CD14-positive monocyte (primary cell): ENCODE data around the gene SLC24A3. TPM values are rescaled to one million over a fixed set of nuclear protein-coding genes. Genes with fewer than 3 reads are reported as not detected.

Source experiments
- DNase-seq, 3 donors: peaks; one replicate each; pipeline ENCODE4 v3.0.0-alpha.2; 2011 to 2022
- H2AFZ ChIP-seq: 2 replicates; pipeline ENCODE4 v1.6.0; 2012; ENCODE audit warnings: mild to moderate bottlenecking, low read depth, low read length, inconsistent platforms; ENCODE audit not compliant: insufficient read depth, poor library complexity, severe bottlenecking
- H3K27ac ChIP-seq, 2 donors: 1 replicate in 1 of 2; 2 replicates in 1 of 2; pipeline ENCODE4 v1.5.1; 2012 to 2013; ENCODE audit warnings: low read length in 2 of 2, control low read depth in 1 of 2, inconsistent platforms in 1 of 2, low read depth in 1 of 2, mild to moderate bottlenecking in 1 of 2
- H3K27me3 ChIP-seq, 2 donors: one replicate each; pipeline versions ENCODE4 v1.6.0 to v1.6.1; 2011 to 2013; ENCODE audit warnings: low read length in 2 of 2; ENCODE audit not compliant: control insufficient read depth in 2 of 2, insufficient read depth in 2 of 2
- H3K36me3 ChIP-seq, 2 donors: replicated peaks in 1 of 2; 1 replicate in 1 of 2; 2 replicates in 1 of 2; pipeline versions ENCODE4 v1.5.1 to v1.6.1; 2012 to 2013; ENCODE audit warnings: low read length in 2 of 2, control low read depth in 1 of 2, inconsistent platforms in 1 of 2, mild to moderate bottlenecking in 1 of 2; ENCODE audit not compliant: insufficient read depth in 2 of 2, control insufficient read depth in 1 of 2
- H3K4me1 ChIP-seq, 2 donors: 1 replicate in 1 of 2; 2 replicates in 1 of 2; pipeline versions ENCODE4 v1.5.1 to v1.6.1; 2012 to 2013; ENCODE audit warnings: low read length in 2 of 2, control low read depth in 1 of 2, inconsistent platforms in 1 of 2, mild to moderate bottlenecking in 1 of 2, moderate library complexity in 1 of 2; ENCODE audit not compliant: insufficient read depth in 2 of 2, control insufficient read depth in 1 of 2
- H3K4me2 ChIP-seq: replicated peaks from 2 replicates; pipeline ENCODE3; 2012; ENCODE audit warnings: low read length, moderate library complexity, mild to moderate bottlenecking; ENCODE audit not compliant: poor library complexity, severe bottlenecking; ENCODE audit errors: extremely low read depth
- H3K4me3 ChIP-seq, 3 experiments: fragments of 200-600 bp in 1 of 3; sonication (generic) in 1 of 3; replicated peaks in 1 of 3; 1 replicate in 2 of 3; 2 replicates in 1 of 3; pipeline ENCODE4 v1.5.1; 2011 to 2013; ENCODE audit warnings: low read length in 3 of 3, mild to moderate bottlenecking in 3 of 3, control low read depth in 2 of 3, low read depth in 2 of 3, inconsistent platforms in 1 of 3, moderate library complexity in 1 of 3
- H3K79me2 ChIP-seq: 2 replicates; pipeline ENCODE4 v1.6.0; 2012; ENCODE audit warnings: mild to moderate bottlenecking, control low read depth, inconsistent platforms, low read length, moderate library complexity; ENCODE audit not compliant: insufficient read depth
- H3K9ac ChIP-seq: 2 replicates; pipeline ENCODE4 v1.6.0; 2017; ENCODE audit warnings: low read length, mild to moderate bottlenecking; ENCODE audit not compliant: insufficient read depth, poor library complexity, severe bottlenecking
- H3K9me3 ChIP-seq, 2 donors: replicated peaks in 1 of 2; 1 replicate in 1 of 2; 2 replicates in 1 of 2; pipeline versions ENCODE4 v1.5.1 to v1.6.1; 2012 to 2013; ENCODE audit warnings: low read length in 2 of 2, control low read depth in 1 of 2; ENCODE audit not compliant: control insufficient read depth in 1 of 2, insufficient read depth in 1 of 2
- H4K20me1 ChIP-seq: 2 replicates; pipeline ENCODE4 v1.6.0; 2012; ENCODE audit warnings: mild to moderate bottlenecking, low read length, control low read depth, moderate library complexity; ENCODE audit not compliant: insufficient read depth
- H3K27ac Mint-ChIP-seq, 7 donors: one replicate each; pipeline ENCODE4 v1.8.0; 2020; ENCODE audit warnings: mild to moderate bottlenecking in 7 of 7, mixed read lengths in 7 of 7, moderate library complexity in 6 of 7, inconsistent platforms in 2 of 7
- H3K27me3 Mint-ChIP-seq, 3 donors: one replicate each; pipeline ENCODE4 v1.8.0; 2021 to 2022; ENCODE audit warnings: low read depth in 3 of 3, mild to moderate bottlenecking in 3 of 3, mixed read lengths in 3 of 3, moderate library complexity in 3 of 3, inconsistent platforms in 1 of 3
- H3K36me3 Mint-ChIP-seq, 2 donors: one replicate each; pipeline ENCODE4 v1.8.0; 2020; ENCODE audit warnings: mixed read lengths in 2 of 2, inconsistent platforms in 1 of 2, mild to moderate bottlenecking in 1 of 2
- H3K4me1 Mint-ChIP-seq: one replicate; pipeline ENCODE4 v1.8.0; 2020; ENCODE audit warnings: mild to moderate bottlenecking, mixed read lengths
- H3K4me3 Mint-ChIP-seq, 2 donors: one replicate each; pipeline ENCODE4 v1.8.0; 2020; ENCODE audit warnings: mild to moderate bottlenecking in 2 of 2, mixed read lengths in 2 of 2, moderate library complexity in 1 of 2
- H3K9me3 Mint-ChIP-seq, 7 donors: one replicate each; pipeline ENCODE4 v1.8.0; 2020 to 2022; ENCODE audit warnings: mixed read lengths in 7 of 7, mild to moderate bottlenecking in 6 of 7, moderate library complexity in 6 of 7, inconsistent platforms in 2 of 7
- WGBS: methylation state at CpG from one replicate; pipeline ENCODE4 v1.1.5; 2013; ENCODE audit warnings: missing lambda C conversion rate; ENCODE audit not compliant: insufficient coverage; 5-methylcytosine and 5-hydroxymethylcytosine counted together
- intact Hi-C, 2 donors: fragments of 100-400 bp; cut with micrococcal nuclease; formaldehyde crosslinking; loops; one replicate each; pipeline versions ENCODE4 v1.15.0 to v1.15.1; 2023
- polyA plus RNA-seq, 3 donors: library from polyadenylated mRNA; depleted of rRNA in 1 of 3; unstranded in 2 of 3; stranded (reverse) in 1 of 3; fragments of 300-500 nt in 2 of 3; fragments of >200 nt in 1 of 3; fragmentation: Illumina TruSeq in 2 of 3; gene quantifications; 1 replicate in 2 of 3; 2 replicates in 1 of 3; pipeline ENCODE4 v1.2.3, GENCODE V29; 2012 to 2021
- TF ChIP-seq, protein P1 (sequence below): fragments of 200-600 bp; IDR thresholded peaks from one replicate; pipeline ENCODE4 v1.8.0; 2022; ENCODE audit warnings: antibody characterized with exemption, mild to moderate bottlenecking

SLC24A3 gene
- polyA plus RNA-seq, 3 donors, result 0.04 to 0.08 TPM; not detected in 1

DNA sequence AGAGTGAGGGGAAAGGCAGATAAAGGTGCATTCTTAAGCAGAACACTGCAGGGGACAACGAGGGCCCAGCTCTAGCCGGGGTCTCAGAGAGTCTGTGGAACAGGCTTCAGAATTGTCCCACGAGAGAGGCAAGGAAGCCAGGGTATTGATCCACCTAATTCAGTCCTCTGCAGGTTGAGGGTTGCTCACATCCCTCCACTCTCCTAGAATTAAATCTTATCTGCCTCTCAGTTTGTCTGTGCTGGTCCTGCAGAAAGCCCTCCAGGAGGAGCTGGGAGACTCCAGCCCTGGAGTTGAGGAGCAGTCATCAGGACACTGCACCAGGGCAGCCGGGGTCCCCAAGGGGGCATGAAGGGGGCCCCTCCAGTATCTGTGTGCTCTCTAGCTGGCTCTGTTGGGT, 39.1 kb downstream of the SLC24A3 start:
- Mint-ChIP-seq H3K27ac (peak overlapping the region in 5 of 7 donors; percentile 30 to 94 (median 85)), H3K36me3 (peaks cover 0 to 2% of the 10 kb centered on the region in 2 donors), H3K9me3 (peaks cover 0 to 2% (median 0%) of the 10 kb centered on the region in 7 donors), H3K4me3 (no peak overlapping the region), H3K4me1 (peaks cover 67% of the 10 kb centered on the region), H3K27me3 (peaks cover 0 to 2% (median 0%) of the 10 kb centered on the region in 3 donors)
- no peaks in the 10 kb centered on the region for H3K79me2 ChIP-seq
- DNase-seq, result no peak
- no peak overlapping the region for H3K4me3 ChIP-seq
- H3K27ac ChIP-seq, result peak overlapping the region in 1 of 2 donors; percentile 79
- H3K27me3 ChIP-seq, result no peaks in the 10 kb centered on the region
- peak overlapping the region; percentile 14 for H2AFZ ChIP-seq
- H3K9ac ChIP-seq, result no peak overlapping the region
- no peaks in the 10 kb centered on the region for H4K20me1 ChIP-seq
- peaks cover 66 to 67% of the 10 kb centered on the region in 2 donors for H3K4me1 ChIP-seq
- intact Hi-C loops, result no loop called here
- no peaks in the 10 kb centered on the region for H3K36me3 ChIP-seq
- no peak overlapping the region for H3K4me2 ChIP-seq
- 84% methylated on average over 3 of the region's 4 CpGs for WGBS
- H3K9me3 ChIP-seq, result no peaks in the 10 kb centered on the region
- TF ChIP-seq, protein P1, sequence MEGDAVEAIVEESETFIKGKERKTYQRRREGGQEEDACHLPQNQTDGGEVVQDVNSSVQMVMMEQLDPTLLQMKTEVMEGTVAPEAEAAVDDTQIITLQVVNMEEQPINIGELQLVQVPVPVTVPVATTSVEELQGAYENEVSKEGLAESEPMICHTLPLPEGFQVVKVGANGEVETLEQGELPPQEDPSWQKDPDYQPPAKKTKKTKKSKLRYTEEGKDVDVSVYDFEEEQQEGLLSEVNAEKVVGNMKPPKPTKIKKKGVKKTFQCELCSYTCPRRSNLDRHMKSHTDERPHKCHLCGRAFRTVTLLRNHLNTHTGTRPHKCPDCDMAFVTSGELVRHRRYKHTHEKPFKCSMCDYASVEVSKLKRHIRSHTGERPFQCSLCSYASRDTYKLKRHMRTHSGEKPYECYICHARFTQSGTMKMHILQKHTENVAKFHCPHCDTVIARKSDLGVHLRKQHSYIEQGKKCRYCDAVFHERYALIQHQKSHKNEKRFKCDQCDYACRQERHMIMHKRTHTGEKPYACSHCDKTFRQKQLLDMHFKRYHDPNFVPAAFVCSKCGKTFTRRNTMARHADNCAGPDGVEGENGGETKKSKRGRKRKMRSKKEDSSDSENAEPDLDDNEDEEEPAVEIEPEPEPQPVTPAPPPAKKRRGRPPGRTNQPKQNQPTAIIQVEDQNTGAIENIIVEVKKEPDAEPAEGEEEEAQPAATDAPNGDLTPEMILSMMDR, result no peak

DNA sequence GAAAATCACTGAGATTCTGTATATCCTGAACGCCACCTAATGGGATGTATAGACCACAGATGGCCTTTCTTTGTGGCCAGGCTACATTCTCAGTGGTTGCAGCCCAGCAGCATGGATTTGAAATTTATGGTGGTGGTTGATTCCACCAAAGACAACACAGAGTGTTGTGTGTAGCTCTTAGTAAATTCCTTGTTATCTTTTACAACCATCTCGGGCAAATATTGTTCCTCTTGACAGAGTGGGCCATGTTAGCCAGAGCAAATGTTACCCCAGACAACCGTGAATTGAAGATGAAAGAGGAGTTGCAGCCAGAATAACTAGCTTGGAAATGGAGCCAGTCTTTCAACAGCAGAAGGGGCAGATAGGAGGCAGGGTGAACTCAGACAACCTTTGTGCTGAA, 39.5 kb downstream of the SLC24A3 start:
- 70% methylated on average over 2 of the region's 3 CpGs for WGBS
- intact Hi-C loops, result no loop called here
- H3K4me3 Mint-ChIP-seq, result no peak overlapping the region
- peaks cover 0 to 2% (median 0%) of the 10 kb centered on the region in 7 donors for H3K9me3 Mint-ChIP-seq
- H3K9me3 ChIP-seq, result no peaks in the 10 kb centered on the region
- TF ChIP-seq, protein P1, result no peak
- H3K4me3 ChIP-seq, result peak overlapping the region in 1 of 3 experiments; percentile 9
- peak overlapping the region; percentile 14 for H2AFZ ChIP-seq
- no peak for DNase-seq
- no peaks in the 10 kb centered on the region for H4K20me1 ChIP-seq
- peak overlapping the region; percentile 85 to 97 (median 91) for H3K27ac Mint-ChIP-seq
- peaks cover 0 to 2% (median 0%) of the 10 kb centered on the region in 3 donors for H3K27me3 Mint-ChIP-seq
- H3K4me2 ChIP-seq, result peak overlapping the region; percentile 49
- peak overlapping the region; percentile 5 for H3K9ac ChIP-seq
- H3K36me3 Mint-ChIP-seq, result peaks cover 0 to 2% of the 10 kb centered on the region in 2 donors
- no peaks in the 10 kb centered on the region for H3K79me2 ChIP-seq
- no peaks in the 10 kb centered on the region for H3K27me3 ChIP-seq
- peaks cover 67% of the 10 kb centered on the region for H3K4me1 Mint-ChIP-seq
- no peaks in the 10 kb centered on the region for H3K36me3 ChIP-seq
- H3K4me1 ChIP-seq, result peaks cover 68% of the 10 kb centered on the region in 2 donors
- peak overlapping the region; percentile 39 to 79 for H3K27ac ChIP-seq
